Stimulated activated CD4-positive, alpha-beta T cell treated with anti-CD3 and anti-CD28 coated beads, TNF-alpha, amount 100 ng/mL, for 1 hour (primary cell): ENCODE measurements around the gene THRAP3.
"Not testable (repeated sequence)": the region's sequence is repeated elsewhere in the genome, so short reads cannot be mapped to it uniquely, and the experiment has no call there.

Source experiments
- DNase-seq, 3 donors: peaks; one replicate each; pipeline ENCODE4 v3.0.0-alpha.2; 2020; ENCODE audit warnings: low read depth in 3 of 3, low spot score in 1 of 3

Gene THRAP3, protein sequence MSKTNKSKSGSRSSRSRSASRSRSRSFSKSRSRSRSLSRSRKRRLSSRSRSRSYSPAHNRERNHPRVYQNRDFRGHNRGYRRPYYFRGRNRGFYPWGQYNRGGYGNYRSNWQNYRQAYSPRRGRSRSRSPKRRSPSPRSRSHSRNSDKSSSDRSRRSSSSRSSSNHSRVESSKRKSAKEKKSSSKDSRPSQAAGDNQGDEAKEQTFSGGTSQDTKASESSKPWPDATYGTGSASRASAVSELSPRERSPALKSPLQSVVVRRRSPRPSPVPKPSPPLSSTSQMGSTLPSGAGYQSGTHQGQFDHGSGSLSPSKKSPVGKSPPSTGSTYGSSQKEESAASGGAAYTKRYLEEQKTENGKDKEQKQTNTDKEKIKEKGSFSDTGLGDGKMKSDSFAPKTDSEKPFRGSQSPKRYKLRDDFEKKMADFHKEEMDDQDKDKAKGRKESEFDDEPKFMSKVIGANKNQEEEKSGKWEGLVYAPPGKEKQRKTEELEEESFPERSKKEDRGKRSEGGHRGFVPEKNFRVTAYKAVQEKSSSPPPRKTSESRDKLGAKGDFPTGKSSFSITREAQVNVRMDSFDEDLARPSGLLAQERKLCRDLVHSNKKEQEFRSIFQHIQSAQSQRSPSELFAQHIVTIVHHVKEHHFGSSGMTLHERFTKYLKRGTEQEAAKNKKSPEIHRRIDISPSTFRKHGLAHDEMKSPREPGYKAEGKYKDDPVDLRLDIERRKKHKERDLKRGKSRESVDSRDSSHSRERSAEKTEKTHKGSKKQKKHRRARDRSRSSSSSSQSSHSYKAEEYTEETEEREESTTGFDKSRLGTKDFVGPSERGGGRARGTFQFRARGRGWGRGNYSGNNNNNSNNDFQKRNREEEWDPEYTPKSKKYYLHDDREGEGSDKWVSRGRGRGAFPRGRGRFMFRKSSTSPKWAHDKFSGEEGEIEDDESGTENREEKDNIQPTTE

DNA sequence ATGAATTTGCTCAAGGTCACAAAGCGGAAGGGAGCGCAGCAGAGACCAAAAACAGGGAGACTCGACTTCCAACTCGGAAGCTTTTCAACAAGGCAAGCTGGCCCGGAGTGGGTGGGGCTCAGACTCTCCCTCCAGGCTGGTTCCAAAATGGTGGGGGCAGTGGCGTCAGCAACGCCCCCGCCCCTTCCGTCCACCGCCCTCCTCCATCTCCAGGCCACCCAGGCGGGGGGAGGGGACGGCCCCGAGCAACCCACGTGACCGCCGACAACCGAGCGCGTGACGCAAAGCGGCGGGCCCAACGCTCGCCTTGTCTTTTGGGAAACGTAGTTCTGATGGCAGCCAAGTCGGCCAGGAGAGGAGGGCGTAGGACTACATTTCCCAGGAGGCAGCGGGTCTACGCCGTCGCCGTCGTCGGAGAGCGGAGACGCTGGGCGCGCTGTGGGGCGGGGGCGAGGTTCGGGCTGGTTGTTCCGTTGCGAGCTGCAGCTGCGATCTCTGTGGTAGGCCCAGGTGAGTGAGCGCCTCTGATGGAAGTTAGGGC lies at the start of gene THRAP3:
TSS of gene THRAP3 (plus strand) at position 448 of the 541 bp plus-strand sequence. CDS start 58,121 bp downstream, outside the sequence.
- DNase-seq, result peak; percentile 97 to 99 (median 98)

DNA sequence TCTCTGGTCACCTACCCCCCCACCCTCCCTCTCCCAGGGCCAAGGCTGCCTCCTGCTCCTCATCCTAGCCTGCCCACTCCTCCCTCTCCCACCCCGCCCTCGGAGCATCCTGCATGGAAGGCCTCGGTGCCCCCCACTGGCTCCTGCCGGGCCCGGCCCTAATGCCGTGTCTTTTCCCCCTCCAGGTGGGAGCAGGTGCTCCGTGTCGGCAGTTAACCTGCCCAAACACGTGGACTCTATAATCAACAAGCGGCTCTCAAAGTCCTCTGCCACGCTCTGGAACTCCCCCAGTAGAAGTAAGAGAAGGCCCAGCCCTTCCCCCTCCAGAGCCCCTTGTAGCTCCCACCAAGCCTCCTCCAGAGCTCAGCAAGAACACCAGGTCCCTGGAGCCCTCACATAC lies 49.5 kb upstream of the THRAP3 start:
- DNase-seq, result no peak

DNA sequence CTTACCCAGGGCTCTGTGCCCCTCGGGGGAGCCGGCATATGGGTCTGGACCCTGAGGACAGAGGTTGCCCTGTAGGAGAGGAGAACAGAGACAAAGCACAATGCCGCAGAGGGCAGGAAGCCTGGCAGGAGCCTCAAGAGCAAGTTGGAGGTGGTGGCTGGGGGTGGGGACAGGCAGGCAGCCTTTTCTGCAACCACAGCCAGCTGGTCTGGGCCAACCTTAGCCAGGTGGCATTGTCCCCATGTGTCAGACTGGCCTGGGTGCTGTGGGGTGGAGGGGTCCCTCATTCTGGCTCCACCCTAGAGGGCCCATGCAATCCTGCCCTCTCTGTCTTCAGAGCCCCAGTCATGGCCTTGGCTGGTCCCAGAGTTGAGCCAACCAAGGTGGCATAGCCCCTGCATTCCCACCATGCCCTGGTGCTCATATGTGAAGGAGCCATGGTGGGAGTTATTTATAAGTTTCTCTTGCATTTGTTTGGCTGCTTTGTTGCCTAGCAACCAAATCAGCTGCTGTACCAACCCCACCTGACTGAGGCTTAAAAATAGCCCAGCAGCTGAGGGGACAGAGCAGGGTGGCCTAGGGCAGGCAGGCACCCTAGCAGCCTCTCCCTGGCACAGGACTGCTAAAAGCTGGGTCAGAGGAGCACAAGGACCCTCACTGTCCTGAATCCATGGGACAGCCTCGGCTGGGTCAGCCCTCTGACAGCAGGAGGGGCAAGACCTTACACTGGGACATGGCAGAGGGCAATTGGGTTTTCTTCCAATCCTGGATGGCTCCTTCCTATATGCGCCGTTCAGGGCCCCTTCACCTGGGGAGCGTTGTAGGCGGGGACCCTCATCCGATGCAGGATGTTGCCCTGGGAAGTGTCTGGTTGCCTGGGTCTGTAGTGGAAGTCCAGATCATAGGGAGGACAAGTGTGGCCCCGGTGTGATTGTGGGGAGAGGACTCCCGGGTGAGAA lies 48.8 kb upstream of the THRAP3 start:
- no peak for DNase-seq

DNA sequence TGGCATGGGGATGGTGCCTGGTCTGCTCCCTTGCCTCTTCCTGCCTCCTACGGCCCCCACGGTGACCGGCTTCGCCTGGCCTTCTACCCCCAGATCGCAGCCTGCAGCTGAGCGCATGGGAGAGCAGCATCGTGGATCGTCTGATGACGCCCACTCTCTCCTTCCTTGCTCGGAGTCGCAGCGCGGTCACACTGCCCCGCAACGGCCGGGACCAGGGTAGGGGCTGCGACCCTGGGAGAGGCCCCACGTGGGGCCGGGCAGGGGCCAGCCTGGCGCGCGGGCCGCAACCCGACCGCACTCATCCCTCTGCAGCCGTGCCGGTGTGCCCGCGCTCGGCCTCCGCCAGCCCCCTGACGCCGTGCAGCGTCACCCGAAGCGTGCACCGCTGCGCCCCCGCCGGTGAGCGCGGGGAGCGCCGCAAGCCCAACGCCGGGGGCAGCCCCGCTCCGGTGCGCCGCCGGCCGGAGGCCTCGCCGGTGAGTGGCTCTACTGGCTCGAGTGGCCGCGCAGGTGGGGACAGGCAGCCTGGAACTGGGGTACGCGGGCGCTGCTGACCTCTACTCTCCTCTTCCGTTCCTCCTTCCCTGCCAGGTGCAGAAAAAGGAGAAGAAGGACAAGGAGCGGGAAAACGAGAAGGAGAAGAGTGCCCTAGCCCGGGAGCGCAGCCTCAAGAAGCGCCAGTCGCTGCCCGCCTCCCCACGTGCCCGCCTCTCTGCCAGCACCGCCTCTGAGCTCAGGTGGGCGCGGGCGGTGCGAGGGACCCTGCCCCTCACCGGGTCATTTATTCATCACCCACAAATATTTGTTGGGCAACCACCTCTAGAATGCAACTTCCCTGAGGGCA lies 47.9 kb upstream of the THRAP3 start:
- DNase-seq, result no peak

DNA sequence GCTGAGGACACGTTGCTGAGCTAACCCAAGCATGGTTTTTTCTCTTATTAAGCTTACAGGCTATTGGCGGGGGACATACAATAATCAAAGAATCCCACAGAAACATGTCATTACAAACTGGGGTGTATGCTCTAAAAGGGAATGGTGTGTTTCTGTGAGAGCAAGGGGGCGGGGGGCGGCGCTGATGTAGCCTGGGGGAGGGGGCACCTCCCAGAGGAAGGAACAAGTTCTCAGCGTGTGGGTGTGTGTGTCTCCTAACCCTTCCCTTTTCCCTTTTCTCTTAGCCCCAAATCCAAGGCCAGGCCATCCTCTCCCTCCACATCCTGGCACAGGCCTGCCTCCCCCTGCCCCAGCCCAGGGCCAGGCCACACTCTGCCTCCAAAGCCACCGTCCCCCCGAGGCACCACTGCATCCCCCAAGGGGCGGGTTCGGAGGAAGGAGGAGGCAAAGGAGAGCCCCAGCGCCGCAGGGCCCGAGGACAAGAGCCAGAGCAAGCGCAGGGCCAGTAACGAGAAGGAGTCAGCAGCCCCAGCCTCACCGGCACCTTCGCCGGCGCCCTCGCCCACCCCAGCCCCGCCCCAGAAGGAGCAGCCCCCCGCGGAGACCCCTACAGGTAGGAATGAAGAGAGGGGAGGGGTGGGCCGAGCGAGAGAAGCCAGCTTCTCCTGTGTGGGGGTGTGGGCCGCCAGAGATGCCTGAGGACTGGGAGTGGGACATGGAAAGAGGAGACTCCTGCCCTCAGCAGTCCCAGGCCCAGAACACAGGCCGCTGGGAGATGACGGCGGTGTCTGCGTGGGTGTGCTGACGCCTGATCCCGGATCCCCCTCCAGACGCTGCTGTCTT lies 46.4 kb upstream of the THRAP3 start:
- DNase-seq, result no peak

DNA sequence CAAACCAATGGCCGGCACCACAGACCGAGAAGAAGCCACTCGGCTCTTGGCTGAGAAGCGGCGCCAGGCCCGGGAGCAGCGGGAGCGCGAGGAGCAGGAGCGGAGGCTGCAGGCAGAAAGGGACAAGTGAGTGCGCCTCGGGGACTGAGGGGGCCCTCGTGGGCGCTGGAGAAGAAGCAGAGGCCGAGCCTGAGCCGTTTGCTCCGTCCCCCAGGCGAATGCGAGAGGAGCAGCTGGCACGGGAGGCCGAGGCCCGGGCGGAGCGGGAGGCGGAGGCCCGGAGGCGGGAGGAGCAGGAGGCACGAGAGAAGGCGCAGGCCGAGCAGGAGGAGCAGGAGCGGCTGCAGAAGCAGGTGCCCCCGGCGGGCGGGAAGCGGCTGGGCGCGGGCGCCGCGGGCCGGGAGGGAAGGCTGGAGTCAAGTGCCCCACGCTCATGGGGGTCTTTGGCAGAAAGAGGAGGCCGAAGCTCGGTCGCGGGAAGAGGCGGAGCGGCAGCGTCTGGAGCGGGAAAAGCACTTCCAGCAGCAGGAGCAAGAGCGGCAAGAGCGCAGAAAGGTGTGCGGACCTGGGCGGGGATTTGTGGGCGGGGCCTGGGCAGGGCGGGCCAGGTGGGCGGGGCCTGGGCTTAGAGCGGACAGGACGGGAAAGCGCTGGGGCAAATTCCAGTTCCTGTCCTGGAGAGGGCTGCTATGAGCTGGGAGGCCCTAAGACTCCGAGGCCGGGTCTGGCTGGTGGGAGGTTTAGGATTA lies 45.6 kb upstream of the THRAP3 start:
- no peak for DNase-seq

DNA sequence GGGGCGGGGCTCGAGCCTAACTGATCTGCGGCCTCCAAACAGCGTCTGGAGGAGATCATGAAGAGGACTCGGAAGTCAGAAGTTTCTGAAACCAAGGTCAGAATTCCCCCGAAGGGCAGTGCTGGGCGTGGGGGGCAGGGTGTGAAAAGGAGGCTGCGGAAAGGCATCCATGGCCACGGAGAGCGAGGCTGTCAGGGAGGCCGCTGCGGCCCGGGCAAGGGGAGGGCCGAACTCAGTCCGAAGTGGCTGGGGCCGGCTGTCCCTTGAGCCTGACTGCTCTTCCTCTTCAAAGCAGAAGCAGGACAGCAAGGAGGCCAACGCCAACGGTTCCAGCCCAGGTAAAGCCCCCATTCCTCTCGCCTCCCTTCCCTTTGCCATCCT lies 45.0 kb upstream of the THRAP3 start:
- DNase-seq, result no peak

DNA sequence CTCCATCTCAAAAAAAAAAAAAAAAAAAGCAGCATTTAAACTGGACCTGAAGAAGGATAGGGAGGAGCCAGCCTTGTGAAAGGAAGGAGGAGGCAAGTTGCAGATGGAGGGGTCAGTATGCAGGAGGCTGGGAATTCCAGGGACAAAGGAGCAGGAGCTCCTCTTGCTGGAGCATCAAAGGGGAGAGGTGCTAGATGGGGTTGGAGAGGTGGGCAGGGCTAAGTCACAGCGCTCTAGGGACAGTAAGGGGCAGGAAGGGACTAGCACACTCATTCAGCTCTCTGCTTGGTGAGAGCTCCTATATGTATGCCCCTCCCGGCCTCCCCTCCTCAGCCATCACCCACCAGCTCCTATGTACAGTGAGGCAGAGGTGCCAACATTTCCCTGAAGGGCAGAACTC lies 41.5 kb upstream of the THRAP3 start:
- no peak for DNase-seq

DNA sequence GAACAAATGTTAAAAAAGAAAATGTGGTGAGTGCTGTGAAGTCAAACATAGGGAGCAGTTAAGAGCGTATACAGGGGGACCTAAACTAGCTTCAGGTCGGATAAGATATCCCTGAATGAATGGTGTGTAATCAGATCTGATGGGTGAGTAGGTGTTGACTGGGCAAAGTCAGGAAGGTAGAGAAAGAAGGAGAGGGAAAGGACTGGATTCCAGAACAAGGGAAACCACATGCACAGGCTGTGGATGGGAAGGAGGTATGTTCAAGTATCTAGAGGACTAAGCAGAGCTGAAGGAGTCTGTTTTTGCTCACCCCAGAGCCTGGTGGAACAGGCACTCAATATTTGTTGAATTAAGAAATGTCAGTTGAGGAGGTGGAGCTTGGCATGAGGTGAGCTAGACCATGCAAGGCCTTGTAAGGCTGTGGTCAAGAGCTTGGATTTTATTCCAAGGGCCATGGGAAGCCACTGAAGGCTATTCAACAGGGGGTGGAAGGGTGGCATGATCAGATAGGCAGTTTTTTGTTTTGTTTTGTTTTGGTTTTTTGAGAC lies 40.9 kb upstream of the THRAP3 start:
- no peak for DNase-seq

DNA sequence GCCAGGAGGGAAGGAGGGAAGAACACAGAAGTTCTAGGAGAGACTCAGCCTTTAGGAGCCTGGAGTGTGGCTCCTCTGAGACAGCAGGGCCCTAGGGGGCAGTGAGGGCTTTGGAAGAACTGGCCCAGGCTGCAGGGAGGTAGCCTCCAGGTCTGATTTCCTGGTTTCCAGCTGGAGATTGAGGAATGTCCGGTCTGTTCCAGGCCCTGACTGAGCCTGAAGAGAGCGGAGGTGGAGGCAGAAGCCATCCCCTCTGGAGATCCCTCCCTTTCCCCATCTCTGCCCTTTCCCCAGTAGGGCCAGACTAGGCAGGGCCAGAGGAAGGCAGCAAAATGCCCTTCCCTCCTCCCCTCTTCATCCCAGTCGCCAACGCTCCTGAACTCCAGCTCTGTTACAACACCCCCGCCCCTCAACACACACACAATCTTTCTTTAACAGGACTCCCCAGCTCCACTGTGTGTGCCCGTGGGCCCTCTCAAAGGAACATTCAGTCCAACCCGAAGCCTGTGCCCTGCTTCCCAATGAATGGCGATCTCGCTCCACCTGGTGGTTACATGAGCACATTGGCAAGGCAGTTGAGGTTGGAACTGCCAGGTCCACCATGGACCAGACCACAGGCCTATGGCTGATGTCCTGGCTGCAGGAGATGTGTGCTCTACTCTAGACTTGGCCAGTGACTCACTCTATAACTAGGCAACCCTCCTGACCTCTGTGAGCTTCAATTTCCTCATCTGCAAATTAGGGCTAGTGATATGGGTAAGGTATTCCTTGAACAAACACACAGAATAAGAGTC lies 36.2 kb upstream of the THRAP3 start:
- DNase-seq, result peak; percentile 53 to 66 (median 56)

DNA sequence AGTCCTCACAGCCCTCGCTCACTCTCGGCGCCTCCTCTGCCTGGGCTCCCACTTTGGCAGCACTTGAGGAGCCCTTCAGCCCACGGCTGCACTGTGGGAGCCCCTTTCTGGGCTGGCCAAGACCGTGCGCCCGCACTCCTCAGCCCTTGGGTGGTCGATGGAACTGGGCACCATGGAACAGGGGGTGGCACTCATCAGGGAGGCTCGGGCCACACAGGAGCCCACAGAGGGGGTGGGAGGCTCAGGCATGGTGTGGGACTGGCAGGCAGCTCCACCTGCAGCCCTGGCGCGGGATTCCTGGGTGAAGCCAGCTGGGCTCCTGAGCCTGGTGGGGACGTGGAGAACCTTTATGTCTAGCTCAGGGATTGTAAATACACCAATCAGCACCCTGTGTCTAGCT lies 27.4 kb upstream of the THRAP3 start:
- DNase-seq, result not testable (repeated sequence)

DNA sequence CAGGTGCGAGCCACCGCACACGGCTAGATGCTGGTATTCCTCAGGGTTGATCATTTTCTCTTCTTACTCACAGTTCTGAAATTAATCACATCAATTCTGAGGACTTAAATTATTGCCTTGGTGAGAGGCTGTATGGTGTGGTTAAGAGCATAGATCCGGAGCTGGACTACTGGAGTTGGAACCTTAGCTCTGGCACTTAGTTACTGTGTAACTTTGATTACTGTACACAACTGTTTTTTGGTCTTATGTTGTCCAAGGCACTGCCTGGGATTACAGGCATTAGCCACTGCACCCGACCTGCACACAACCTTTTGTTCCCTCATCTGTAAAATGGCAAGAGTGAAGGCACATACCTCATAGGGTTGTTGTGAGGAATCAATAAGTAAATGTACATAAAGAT lies 25.6 kb upstream of the THRAP3 start:
- no peak for DNase-seq

DNA sequence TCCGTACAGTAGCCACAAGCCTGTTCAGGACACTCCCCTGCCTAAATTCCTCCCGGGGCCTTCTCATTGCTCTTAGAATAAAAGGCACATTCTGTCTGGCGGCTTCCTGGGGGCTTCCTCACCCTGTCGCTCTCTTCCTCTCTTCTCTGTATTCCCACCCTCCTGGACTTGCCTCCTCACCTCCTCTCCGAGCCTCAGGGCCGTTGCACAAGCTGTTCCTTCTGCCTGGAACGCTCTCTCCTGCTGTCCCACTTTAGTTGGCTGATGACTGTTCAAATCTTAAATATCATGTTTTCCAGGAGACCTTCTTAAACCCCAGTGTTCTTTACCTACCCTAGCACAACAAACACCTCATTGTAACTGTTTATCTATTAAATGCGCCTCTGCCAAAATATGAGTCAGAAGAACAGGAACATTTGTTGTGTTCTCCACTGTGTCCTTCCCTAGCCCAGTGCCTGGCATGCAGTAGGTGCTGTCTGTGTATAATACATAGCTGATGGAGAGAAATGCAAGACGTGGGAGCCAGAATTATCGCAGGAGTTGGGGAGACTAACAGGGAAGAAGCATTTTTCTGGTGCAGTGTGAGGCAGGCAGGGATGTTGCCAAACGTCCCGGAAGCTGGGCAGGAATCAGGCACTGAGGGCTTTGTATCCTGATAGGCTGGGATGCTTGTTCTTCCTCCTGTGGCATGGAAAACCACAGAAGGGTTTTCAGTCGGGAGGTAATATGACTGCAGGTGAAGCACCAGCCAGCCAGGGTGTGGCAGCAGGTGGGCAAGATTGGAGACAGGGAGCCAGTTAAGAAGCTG lies 24.1 kb upstream of the THRAP3 start:
- no peak for DNase-seq

DNA sequence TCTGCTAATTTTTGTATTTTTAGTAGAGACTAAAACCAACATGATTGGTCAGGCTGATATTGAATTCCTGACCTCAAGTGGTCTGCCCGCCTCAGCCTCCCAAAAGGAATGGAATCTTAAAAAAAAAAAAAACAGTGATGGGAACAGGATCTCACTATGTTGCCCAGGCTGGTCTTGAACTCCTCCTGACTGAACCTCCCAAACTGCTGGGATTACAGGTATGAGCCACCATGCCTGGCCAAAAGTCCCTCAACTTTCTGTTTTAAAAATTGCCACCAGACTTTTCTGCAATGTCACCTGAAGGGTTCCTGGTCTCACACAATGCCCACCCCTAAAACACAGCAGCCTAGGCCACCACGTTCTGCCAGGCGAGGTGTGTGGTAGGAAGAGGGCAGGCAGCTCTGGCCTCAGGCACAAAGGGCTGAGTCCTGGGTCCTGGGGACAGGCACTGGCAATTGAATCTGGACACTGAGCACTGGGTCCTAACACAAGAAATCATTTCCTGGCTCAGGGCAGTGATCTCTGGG lies 21.2 kb upstream of the THRAP3 start:
- no peak for DNase-seq

DNA sequence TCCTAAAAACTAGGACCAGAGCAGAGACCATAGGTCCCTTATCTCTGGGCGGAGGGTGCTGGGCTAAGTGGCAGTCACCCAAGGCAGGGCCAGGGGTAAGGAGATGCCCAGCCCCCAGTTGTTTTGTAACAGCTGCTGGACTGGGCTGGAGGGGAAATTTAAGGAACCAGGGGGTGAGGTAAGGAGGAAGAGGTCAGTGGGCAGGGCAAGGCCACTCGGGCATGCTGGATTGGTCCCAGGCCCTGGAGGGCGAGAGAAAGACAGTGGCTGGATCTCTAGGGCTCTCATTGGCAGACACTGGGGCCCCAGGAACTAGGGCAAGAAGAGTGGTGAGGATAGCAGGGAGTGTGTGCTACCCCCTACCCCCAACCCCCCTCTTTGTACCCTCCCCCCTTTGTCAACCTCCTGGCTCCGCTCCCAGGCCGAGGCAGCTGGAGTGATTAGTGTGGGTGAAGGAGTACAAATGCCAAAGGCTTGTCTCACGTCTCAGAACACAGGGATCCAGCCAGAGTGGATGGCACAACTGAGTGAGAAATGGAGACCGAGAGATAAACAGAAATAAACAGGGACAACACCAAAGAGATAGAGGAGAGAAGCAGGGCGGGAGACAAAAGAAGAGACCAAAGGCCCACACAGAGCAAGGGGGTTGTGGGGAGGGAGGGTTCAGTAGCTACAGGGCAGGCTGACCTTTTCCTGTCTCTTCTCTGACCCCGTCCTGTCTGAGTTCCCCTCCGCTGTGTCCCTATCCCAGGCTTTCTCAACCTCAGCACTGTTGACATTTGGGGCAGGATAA lies 20.5 kb upstream of the THRAP3 start:
- DNase-seq, result no peak
